Esophagus muscularis mucosa (tissue), 4 donors: ENCODE data around the gene ARNT2. TPM values are rescaled to one million over a fixed set of nuclear protein-coding genes. Genes with fewer than 3 reads are reported as not detected.
A peak's percentile ranks its signal among the peaks of the same experiment; 100 is the strongest.

Experiments used
- DNase-seq: peaks from one replicate; pipeline ENCODE4 v3.0.0-alpha.2; 2017; ENCODE audit errors: extremely low spot score
- H3K27ac ChIP-seq, 4 donors: fragments of 200-600 bp; sonication (generic); replicated peaks in 1 of 4; 1 replicate in 3 of 4; 2 replicates in 1 of 4; pipeline ENCODE4 v1.5.1; 2016 to 2019; ENCODE audit warnings: mild to moderate bottlenecking in 1 of 4
- H3K27me3 ChIP-seq, 4 donors: fragments of 200-600 bp; sonication (generic); one replicate each; pipeline versions ENCODE4 v1.5.1 to v1.6.0; 2016 to 2019
- H3K36me3 ChIP-seq, 4 donors: fragments of 200-600 bp; sonication (generic); one replicate each; pipeline ENCODE4 v1.5.1; 2016 to 2019
- H3K4me1 ChIP-seq, 4 donors: fragments of 200-600 bp; sonication (generic); one replicate each; pipeline ENCODE4 v1.5.1; 2016 to 2019
- H3K4me3 ChIP-seq, 4 donors: fragments of 200-600 bp; sonication (generic); 1 replicate in 2 of 4; 2 replicates in 2 of 4; pipeline ENCODE4 v1.5.1; 2016 to 2019; ENCODE audit warnings: mild to moderate bottlenecking in 4 of 4, moderate library complexity in 1 of 4
- H3K9me3 ChIP-seq, 4 donors: fragments of 200-600 bp; sonication (generic); 1 replicate in 3 of 4; 2 replicates in 1 of 4; pipeline ENCODE4 v1.5.1; 2016 to 2019
- EP300 ChIP-seq: sonication (generic); formaldehyde crosslinking; IDR thresholded peaks from one replicate; pipeline ENCODE4 v1.6.1; 2017; ENCODE audit warnings: antibody characterized with exemption
- POLR2A ChIP-seq: fragments of 450-650 bp; IDR thresholded peaks from one replicate; pipeline ENCODE4 v1.6.1; 2017; ENCODE audit warnings: antibody characterized with exemption, moderate library complexity, mild to moderate bottlenecking, low read depth
- POLR2AphosphoS5 ChIP-seq, 2 donors: sonication (generic); formaldehyde crosslinking; IDR thresholded peaks; one replicate each; pipeline ENCODE4 v1.6.1; 2017; ENCODE audit warnings: antibody characterized with exemption in 2 of 2
- whole genome bisulfite sequencing: methylation state at CpG from one replicate; pipeline ENCODE4 v1.1.5; 2018; 5-methylcytosine and 5-hydroxymethylcytosine counted together
- intact Hi-C: fragments of 100-400 bp; cut with DNase I; formaldehyde crosslinking; loops from one replicate; pipeline ENCODE4 v1.15.1; 2023
- total RNA-seq, 4 donors: library from RNA; depleted of rRNA; stranded (reverse); fragments of >200 nt; gene quantifications; one replicate each; pipeline versions ENCODE4 v1.1.0 to v1.2.1, GENCODE V29; 2016
- TF ChIP-seq, protein P1 (sequence below), 3 experiments: fragments of 200-600 bp in 2 of 3; fragments of 450-650 bp in 1 of 3; sonication (generic) in 2 of 3; IDR thresholded peaks; one replicate each; pipeline ENCODE4 v1.5.1; 2017 to 2019; ENCODE audit warnings: antibody characterized with exemption in 3 of 3, mild to moderate bottlenecking in 2 of 3, moderate library complexity in 1 of 3

ARNT2 gene
- total RNA-seq, 4 donors from 2014 or later: 5.4 to 14.6 (median 8.2) TPM

DNA sequence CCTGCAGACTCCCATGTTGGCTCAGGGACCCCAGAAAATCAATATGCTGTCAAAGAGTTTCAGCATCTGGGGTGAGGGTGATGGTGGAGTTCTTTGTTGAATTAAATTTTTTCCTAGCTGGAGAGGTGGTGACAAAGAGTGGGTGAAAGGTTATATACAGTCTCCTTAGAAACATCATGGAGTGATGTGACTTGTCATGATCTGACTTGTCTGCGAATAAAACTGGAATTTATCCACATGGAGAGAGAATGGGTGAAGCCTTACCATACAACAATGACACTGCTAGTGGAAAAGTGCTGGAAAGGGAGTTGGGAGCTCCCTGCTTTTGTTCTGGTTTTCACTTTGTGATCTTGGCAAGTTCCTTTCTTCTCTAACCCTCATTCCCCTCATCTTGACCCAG is 75.0 kb downstream of the ARNT2 start:
- Histone ChIP-seq H3K4me1 (peaks cover 41 to 60% (median 50%) of the 10 kb centered on the region in 4 donors), H3K27ac (peak overlapping the region in 3 of 4 donors; percentile 62 to 80 (median 67)), H3K27me3 (no peaks in the 10 kb centered on the region), H3K9me3 (peaks cover 0 to 4% (median 0%) of the 10 kb centered on the region in 4 donors), H3K4me3 (no peak overlapping the region), H3K36me3 (peaks cover 0 to 9% (median 0%) of the 10 kb centered on the region in 4 donors)
- DNase-seq: no peak
- TF ChIP-seq POLR2A (no peak), POLR2AphosphoS5 (IDR thresholded peaks at IDR 0.05) (no peak), EP300 (no peak)
- TF ChIP-seq, protein P1, sequence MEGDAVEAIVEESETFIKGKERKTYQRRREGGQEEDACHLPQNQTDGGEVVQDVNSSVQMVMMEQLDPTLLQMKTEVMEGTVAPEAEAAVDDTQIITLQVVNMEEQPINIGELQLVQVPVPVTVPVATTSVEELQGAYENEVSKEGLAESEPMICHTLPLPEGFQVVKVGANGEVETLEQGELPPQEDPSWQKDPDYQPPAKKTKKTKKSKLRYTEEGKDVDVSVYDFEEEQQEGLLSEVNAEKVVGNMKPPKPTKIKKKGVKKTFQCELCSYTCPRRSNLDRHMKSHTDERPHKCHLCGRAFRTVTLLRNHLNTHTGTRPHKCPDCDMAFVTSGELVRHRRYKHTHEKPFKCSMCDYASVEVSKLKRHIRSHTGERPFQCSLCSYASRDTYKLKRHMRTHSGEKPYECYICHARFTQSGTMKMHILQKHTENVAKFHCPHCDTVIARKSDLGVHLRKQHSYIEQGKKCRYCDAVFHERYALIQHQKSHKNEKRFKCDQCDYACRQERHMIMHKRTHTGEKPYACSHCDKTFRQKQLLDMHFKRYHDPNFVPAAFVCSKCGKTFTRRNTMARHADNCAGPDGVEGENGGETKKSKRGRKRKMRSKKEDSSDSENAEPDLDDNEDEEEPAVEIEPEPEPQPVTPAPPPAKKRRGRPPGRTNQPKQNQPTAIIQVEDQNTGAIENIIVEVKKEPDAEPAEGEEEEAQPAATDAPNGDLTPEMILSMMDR (IDR thresholded peaks at IDR 0.05): no peak
- intact Hi-C loops: no loop called here
- 95% methylated on average over 1 of the region's 1 CpG for WGBS

DNA sequence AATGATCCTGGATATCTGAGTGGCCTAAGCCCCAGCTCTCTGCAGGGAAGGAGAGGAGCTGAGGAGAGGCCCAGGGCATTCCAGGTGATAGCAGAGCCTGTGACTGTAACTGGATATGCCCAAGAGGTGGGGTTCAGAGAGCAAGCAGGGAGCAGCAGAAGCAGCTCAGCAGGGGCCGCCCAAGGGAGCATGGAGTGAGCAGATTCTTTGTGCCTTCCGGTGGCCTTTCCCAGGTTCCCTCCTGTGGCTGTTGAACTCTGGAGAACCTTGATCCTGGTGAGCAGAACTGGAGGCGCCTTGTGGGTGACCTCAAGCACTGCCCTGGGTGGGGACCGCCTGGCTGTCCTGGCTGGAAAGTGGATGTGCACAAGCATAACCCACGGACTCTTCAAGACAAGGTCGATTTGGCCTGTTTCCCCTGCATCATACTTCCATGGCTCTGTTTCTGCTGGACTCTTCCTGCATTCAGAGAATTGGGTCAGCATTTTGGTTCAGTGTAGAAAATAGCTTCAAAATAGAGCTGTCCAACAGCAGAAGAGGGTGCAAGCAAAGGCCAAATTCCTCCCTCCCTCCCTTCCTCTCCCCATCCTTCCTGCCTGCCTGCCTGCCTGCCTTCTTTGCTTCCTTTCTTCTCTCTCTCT is 76.1 kb downstream of the ARNT2 start:
- Histone ChIP-seq H3K27ac (peak overlapping the region; percentile 60 to 80 (median 64)), H3K4me1 (peaks cover 48 to 71% (median 60%) of the 10 kb centered on the region in 4 donors), H3K27me3 (no peaks in the 10 kb centered on the region), H3K9me3 (no peaks in the 10 kb centered on the region), H3K4me3 (no peak overlapping the region), H3K36me3 (peaks cover 0 to 9% (median 0%) of the 10 kb centered on the region in 4 donors)
- no peak for DNase-seq
- 62% methylated on average over 6 of the region's 6 CpGs for WGBS
- TF ChIP-seq EP300 (no peak), POLR2AphosphoS5 (IDR thresholded peaks at IDR 0.05) (no peak), POLR2A (no peak)
- TF ChIP-seq, protein P1 (IDR thresholded peaks at IDR 0.05): no peak
- intact Hi-C loops: no loop called here

DNA sequence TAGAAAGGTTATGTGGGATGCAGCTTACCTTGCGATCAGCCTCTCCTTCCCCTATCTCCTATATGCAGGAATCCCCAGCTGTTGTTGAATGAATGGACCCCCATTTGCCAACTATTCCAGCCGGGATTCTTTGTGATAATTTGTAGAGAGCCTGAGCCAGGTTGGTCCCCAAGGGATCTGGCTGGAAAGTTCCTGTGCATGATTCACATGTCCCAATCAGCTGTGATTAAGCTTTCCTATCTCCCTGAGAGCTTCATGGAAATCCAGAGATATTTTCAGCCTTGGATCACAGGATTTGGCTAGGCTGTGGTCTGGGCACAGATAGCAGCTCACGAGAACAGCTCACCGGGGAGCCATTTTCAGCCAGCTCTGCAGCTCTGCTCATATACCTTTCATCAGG is 76.7 kb downstream of the ARNT2 start:
- DNase-seq: no peak
- Histone ChIP-seq H3K4me3 (no peak overlapping the region), H3K27ac (peak overlapping the region; percentile 60 to 80 (median 64)), H3K4me1 (peaks cover 48 to 77% (median 66%) of the 10 kb centered on the region in 4 donors), H3K36me3 (peaks cover 0 to 9% (median 0%) of the 10 kb centered on the region in 4 donors), H3K27me3 (no peaks in the 10 kb centered on the region), H3K9me3 (no peaks in the 10 kb centered on the region)
- WGBS: 31% methylated on average over 4 of the region's 4 CpGs
- intact Hi-C loops: no loop called here
- peak; percentile 56 to 61 for TF ChIP-seq POLR2AphosphoS5 (IDR thresholded peaks at IDR 0.05)
- no peak for TF ChIP-seq POLR2A
- TF ChIP-seq, protein P1 (IDR thresholded peaks at IDR 0.05): no peak

DNA sequence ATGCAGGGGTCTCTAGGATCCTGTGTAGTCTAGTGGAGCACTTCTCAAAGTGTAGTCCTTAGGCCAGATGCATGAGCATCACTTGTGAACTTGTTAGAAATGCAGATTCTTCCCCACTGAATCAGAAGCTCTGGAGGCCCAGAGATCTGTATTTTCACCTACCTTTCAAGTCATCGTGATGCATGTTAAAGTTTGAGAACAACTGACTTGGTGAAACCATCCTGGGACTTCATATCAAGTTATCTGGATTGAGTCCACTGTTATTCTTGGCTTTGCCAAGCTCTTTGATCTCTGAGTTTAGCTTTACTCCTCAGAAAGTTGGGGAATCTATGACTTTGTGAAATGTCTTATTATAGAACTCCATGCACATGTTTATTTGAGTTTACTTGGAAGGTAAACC is 78.5 kb downstream of the ARNT2 start:
- Histone ChIP-seq H3K36me3 (no peaks in the 10 kb centered on the region), H3K9me3 (no peaks in the 10 kb centered on the region), H3K4me3 (no peak overlapping the region), H3K27me3 (no peaks in the 10 kb centered on the region), H3K27ac (peak overlapping the region in 2 of 4 donors; percentile 69), H3K4me1 (peaks cover 48 to 86% (median 74%) of the 10 kb centered on the region in 4 donors)
- intact Hi-C loops: no loop called here
- DNase-seq: no peak
- WGBS: 60% methylated on average over 1 of the region's 1 CpG
- TF ChIP-seq, protein P1 (IDR thresholded peaks at IDR 0.05): no peak
- TF ChIP-seq POLR2AphosphoS5 (IDR thresholded peaks at IDR 0.05) (no peak), EP300 (no peak), POLR2A (no peak)

DNA sequence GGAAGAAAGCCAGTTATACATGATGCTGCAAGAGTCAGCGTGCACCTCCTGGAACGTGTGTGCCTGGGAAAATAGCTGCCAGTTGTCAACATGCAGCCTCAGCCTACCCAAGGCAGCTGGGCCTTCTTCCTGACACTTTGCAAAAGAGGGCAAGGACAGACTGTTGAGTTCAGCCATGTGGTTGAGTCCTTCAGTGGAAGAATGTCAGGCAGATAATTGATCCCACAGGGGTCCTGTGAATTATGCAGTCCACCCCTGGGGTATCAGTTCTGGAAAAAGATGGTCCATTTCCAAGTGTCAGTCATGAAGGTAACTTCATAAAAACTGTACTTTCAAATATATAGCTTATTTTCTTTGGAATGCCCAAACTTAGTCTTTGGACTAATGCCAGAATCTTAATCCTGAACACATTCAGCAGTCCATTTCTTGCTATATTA is 79.6 kb downstream of the ARNT2 start:
- no peaks in the 10 kb centered on the region for H3K27me3 ChIP-seq
- no peaks in the 10 kb centered on the region for H3K9me3 ChIP-seq
- intact Hi-C loops: no loop called here
- no peak for DNase-seq
- WGBS: 69% methylated on average over 2 of the region's 2 CpGs
- H3K36me3 ChIP-seq: no peaks in the 10 kb centered on the region
- H3K4me3 ChIP-seq: no peak overlapping the region
- TF ChIP-seq POLR2A (no peak), EP300 (no peak), POLR2AphosphoS5 (IDR thresholded peaks at IDR 0.05) (no peak)
- TF ChIP-seq, protein P1 (IDR thresholded peaks at IDR 0.05): no peak
- H3K4me1 ChIP-seq: peaks cover 47 to 90% (median 81%) of the 10 kb centered on the region in 4 donors
- H3K27ac ChIP-seq: peak overlapping the region; percentile 53 to 69 (median 65)
